ENCODE data around the gene RSRC1.

- TF ChIP-seq CTCF (IDR thresholded peaks at IDR 0.05) (no peak), EZH2 (IDR thresholded peaks at IDR 0.05; ENCODE audit: borderline replicate concordance, insufficient read depth, low read depth, low read length, poor library complexity, severe bottlenecking) (no peak)
Measured at GRCh38 chr3:158430448-158430847, 320.6 kb downstream of the RSRC1 start.
